ENCODE measurements around the gene MYT1.

DNA sequence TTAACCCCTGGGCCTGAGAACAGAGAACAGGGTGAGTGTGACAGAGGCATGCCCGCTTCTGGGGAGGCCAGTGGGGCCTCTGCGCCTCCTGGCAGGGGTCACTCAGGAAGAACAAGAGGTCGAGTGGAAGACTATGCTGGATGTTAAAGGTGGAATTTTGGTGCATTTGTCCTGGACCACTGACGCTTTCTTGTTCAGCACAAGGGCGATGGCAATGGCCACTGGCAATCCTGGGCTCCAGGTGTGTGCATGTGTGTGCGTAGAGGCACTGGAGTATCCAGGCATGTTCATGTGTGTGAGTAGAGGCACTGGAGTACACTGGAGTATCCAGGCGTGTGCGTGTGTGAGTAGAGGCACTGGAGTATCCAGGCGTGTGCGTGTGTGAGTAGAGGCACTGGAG lies 33.4 kb upstream of the MYT1 start:
- TF ChIP-seq POLR2AphosphoS5 (IDR thresholded peaks at IDR 0.05; ENCODE audit: low read depth, low read length) (no peak), POLR2A (IDR thresholded peaks at IDR 0.05; ENCODE audit: low read depth, low read length) (no peak), TAF1 (IDR thresholded peaks at IDR 0.05; ENCODE audit: borderline replicate concordance, low read depth, low read length) (no peak)
